ENCODE data around the gene TNPO1.

The TNPO1 gene

GRCh38 chr5:72816284-72817075, at the start of gene TNPO1:
Gene TNPO1 (plus strand): TSS chr5:72816661. CDS start chr5:72816738, 77 bp downstream.
- Histone ChIP-seq H3K9me3 (ENCODE audit: control insufficient read depth in 2 of 2, low read length in 2 of 2) (no peaks in the 10 kb centered on the region), H3K9ac (ENCODE audit: low read length in 2 of 2) (peak within 1 kb of the TSS; percentile 88 to 95), H3K27ac (ENCODE audit: low read length) (peak within 1 kb of the TSS; percentile 89), H3K4me1 (ENCODE audit: control insufficient read depth, insufficient read depth, low read length) (peaks cover 9% of the 10 kb centered on the region), H3K4me3 (ENCODE audit: low read length in 2 of 2) (peak within 1 kb of the TSS; percentile 68 to 83), H3K36me3 (ENCODE audit: control insufficient read depth in 2 of 2, insufficient read depth in 2 of 2, low read length in 2 of 2) (no peaks in the 10 kb centered on the region), H3K27me3 (ENCODE audit: control insufficient read depth in 1 of 2, insufficient read depth in 2 of 2, low read length in 2 of 2) (no peaks in the 10 kb centered on the region)

- Histone ChIP-seq H3K9ac (ENCODE audit: low read length in 2 of 2) (no peak overlapping the region), H3K9me3 (ENCODE audit: control insufficient read depth in 2 of 2, low read length in 2 of 2) (peaks cover 0 to 4% of the 10 kb centered on the region in 2 donors), H3K27ac (ENCODE audit: low read length) (no peak overlapping the region), H3K36me3 (ENCODE audit: control insufficient read depth in 2 of 2, insufficient read depth in 2 of 2, low read length in 2 of 2) (no peaks in the 10 kb centered on the region), H3K4me1 (ENCODE audit: control insufficient read depth, insufficient read depth, low read length) (no peaks in the 10 kb centered on the region), H3K4me3 (ENCODE audit: low read length in 2 of 2) (no peak overlapping the region), H3K27me3 (ENCODE audit: control insufficient read depth in 1 of 2, insufficient read depth in 2 of 2, low read length in 2 of 2) (no peaks in the 10 kb centered on the region)
Observed at GRCh38 chr5:72767289-72768010, 49.0 kb upstream of the TNPO1 start.

GRCh38 chr5:72770266-72770665, 46.2 kb upstream of the TNPO1 start:
- H3K9ac ChIP-seq (ENCODE audit: low read length in 2 of 2), result no peak overlapping the region
- H3K4me1 ChIP-seq (ENCODE audit: control insufficient read depth, insufficient read depth, low read length), result no peaks in the 10 kb centered on the region
- H3K36me3 ChIP-seq (ENCODE audit: control insufficient read depth in 2 of 2, insufficient read depth in 2 of 2, low read length in 2 of 2), result no peaks in the 10 kb centered on the region
- no peaks in the 10 kb centered on the region for H3K27me3 ChIP-seq (ENCODE audit: control insufficient read depth in 1 of 2, insufficient read depth in 2 of 2, low read length in 2 of 2)
- no peak overlapping the region for H3K27ac ChIP-seq (ENCODE audit: low read length)
- H3K9me3 ChIP-seq (ENCODE audit: control insufficient read depth in 2 of 2, low read length in 2 of 2), result peaks cover 0 to 4% of the 10 kb centered on the region in 2 donors
- H3K4me3 ChIP-seq (ENCODE audit: low read length in 2 of 2), result no peak overlapping the region

GRCh38 chr5:72776684-72777083, 39.8 kb upstream of the TNPO1 start:
- H3K27ac ChIP-seq (ENCODE audit: low read length), result no peak overlapping the region
- H3K9ac ChIP-seq (ENCODE audit: low read length in 2 of 2), result no peak overlapping the region
- no peak overlapping the region for H3K4me3 ChIP-seq (ENCODE audit: low read length in 2 of 2)
- H3K9me3 ChIP-seq (ENCODE audit: control insufficient read depth in 2 of 2, low read length in 2 of 2), result no peaks in the 10 kb centered on the region
- no peaks in the 10 kb centered on the region for H3K27me3 ChIP-seq (ENCODE audit: control insufficient read depth in 1 of 2, insufficient read depth in 2 of 2, low read length in 2 of 2)
- H3K4me1 ChIP-seq (ENCODE audit: control insufficient read depth, insufficient read depth, low read length), result no peaks in the 10 kb centered on the region
- no peaks in the 10 kb centered on the region for H3K36me3 ChIP-seq (ENCODE audit: control insufficient read depth in 2 of 2, insufficient read depth in 2 of 2, low read length in 2 of 2)

DNA sequence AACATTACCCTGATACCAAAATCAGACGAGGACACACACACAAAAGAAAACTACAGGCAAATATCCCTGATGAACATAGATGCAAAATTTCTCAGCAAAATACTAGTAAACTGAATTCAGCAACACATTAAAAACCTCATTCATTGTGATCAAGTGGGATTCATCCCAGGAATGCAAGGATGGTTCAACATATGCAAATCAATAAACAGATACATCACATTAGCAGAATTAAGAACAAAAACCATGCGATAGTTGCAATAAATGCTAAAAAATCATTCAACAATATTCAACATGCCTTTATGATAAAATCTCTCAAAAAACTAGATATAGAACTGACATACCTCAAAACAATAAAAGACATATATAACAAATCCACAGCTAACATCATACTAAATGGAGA, 36.9 kb upstream of the TNPO1 start:
- no peak overlapping the region for H3K4me3 ChIP-seq (ENCODE audit: low read length in 2 of 2)
- H3K9me3 ChIP-seq (ENCODE audit: control insufficient read depth in 2 of 2, low read length in 2 of 2), result no peaks in the 10 kb centered on the region
- H3K27me3 ChIP-seq (ENCODE audit: control insufficient read depth in 1 of 2, insufficient read depth in 2 of 2, low read length in 2 of 2), result no peaks in the 10 kb centered on the region
- H3K27ac ChIP-seq (ENCODE audit: low read length), result no peak overlapping the region
- no peaks in the 10 kb centered on the region for H3K4me1 ChIP-seq (ENCODE audit: control insufficient read depth, insufficient read depth, low read length)
- no peak overlapping the region for H3K9ac ChIP-seq (ENCODE audit: low read length in 2 of 2)
- H3K36me3 ChIP-seq (ENCODE audit: control insufficient read depth in 2 of 2, insufficient read depth in 2 of 2, low read length in 2 of 2), result no peaks in the 10 kb centered on the region

DNA sequence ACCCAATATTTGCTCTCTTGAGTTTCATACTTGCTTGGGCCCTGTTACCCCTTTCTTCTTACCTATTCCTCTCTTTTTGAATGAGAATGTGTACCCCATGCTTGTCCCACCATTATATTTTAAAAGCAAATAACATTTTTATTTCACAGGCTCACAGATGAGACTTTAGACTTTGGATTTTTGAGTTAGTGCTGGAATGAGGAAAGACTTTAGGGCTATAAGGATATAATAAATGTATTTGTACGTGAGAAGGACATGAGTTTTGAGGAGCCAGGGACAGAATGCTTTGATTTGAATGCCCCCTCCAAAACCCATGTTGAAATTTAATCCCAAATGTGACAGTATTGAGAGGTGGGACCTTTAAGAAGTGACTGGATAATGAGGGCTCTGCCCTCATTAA, 33.1 kb upstream of the TNPO1 start:
- Histone ChIP-seq H3K27me3 (ENCODE audit: control insufficient read depth in 1 of 2, insufficient read depth in 2 of 2, low read length in 2 of 2) (no peaks in the 10 kb centered on the region), H3K9me3 (ENCODE audit: control insufficient read depth in 2 of 2, low read length in 2 of 2) (no peaks in the 10 kb centered on the region), H3K36me3 (ENCODE audit: control insufficient read depth in 2 of 2, insufficient read depth in 2 of 2, low read length in 2 of 2) (no peaks in the 10 kb centered on the region), H3K9ac (ENCODE audit: low read length in 2 of 2) (no peak overlapping the region), H3K4me3 (ENCODE audit: low read length in 2 of 2) (no peak overlapping the region), H3K27ac (ENCODE audit: low read length) (no peak overlapping the region), H3K4me1 (ENCODE audit: control insufficient read depth, insufficient read depth, low read length) (no peaks in the 10 kb centered on the region)

GRCh38 chr5:72784129-72784528, 32.3 kb upstream of the TNPO1 start:
- H3K4me3 ChIP-seq (ENCODE audit: low read length in 2 of 2), result no peak overlapping the region

DNA sequence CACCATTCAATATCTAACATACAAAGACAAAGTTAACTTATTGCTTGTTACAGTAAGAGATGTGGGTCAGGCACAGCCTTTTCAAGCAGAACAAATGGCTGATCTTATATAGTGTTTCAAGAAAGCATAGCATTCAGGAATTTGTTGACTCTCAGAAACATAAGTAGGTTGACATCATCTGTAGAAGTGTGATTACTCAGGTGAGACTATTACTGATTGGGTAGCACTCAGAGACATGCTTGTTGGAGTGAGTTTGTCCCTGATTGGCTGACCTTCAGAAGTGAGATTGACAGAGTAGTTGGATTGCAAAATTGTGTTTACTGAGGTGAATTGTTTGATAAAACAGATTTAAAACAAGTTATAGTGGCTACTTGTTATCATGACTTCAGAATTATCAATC, 30.7 kb upstream of the TNPO1 start:
- no peaks in the 10 kb centered on the region for H3K27me3 ChIP-seq (ENCODE audit: control insufficient read depth in 1 of 2, insufficient read depth in 2 of 2, low read length in 2 of 2)
- no peaks in the 10 kb centered on the region for H3K36me3 ChIP-seq (ENCODE audit: control insufficient read depth in 2 of 2, insufficient read depth in 2 of 2, low read length in 2 of 2)
- peaks cover 0 to 3% of the 10 kb centered on the region in 2 donors for H3K9me3 ChIP-seq (ENCODE audit: control insufficient read depth in 2 of 2, low read length in 2 of 2)
- no peak overlapping the region for H3K9ac ChIP-seq (ENCODE audit: low read length in 2 of 2)
- H3K4me3 ChIP-seq (ENCODE audit: low read length in 2 of 2), result no peak overlapping the region
- H3K4me1 ChIP-seq (ENCODE audit: control insufficient read depth, insufficient read depth, low read length), result no peaks in the 10 kb centered on the region
- no peak overlapping the region for H3K27ac ChIP-seq (ENCODE audit: low read length)

More at GRCh38 chr5:72784129-72784528, 32.3 kb upstream of the TNPO1 start:
- no peaks in the 10 kb centered on the region for H3K27me3 ChIP-seq (ENCODE audit: control insufficient read depth in 1 of 2, insufficient read depth in 2 of 2, low read length in 2 of 2)
- H3K9me3 ChIP-seq (ENCODE audit: control insufficient read depth in 2 of 2, low read length in 2 of 2), result no peaks in the 10 kb centered on the region
- H3K4me1 ChIP-seq (ENCODE audit: control insufficient read depth, insufficient read depth, low read length), result no peaks in the 10 kb centered on the region
- H3K27ac ChIP-seq (ENCODE audit: low read length), result no peak overlapping the region
- no peaks in the 10 kb centered on the region for H3K36me3 ChIP-seq (ENCODE audit: control insufficient read depth in 2 of 2, insufficient read depth in 2 of 2, low read length in 2 of 2)
- no peak overlapping the region for H3K9ac ChIP-seq (ENCODE audit: low read length in 2 of 2)

DNA sequence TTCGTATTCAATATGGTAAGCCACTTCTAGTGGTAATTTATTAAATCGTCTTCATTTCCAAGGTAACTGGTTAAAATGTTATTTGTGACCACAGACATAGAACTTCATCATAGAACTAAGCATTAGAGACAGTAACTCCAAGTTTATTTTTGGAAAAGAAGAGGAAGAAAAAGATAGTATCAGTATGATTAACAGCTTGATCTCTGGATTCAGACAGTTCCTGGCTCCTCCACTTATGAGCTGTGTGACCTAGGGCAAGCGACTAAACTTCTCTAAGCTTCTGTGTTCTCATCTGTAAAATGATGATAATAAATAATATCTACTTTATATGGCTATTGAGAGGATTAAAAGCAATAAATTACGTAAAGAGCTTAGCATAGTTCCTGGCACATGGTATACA, 29.8 kb upstream of the TNPO1 start:
- Histone ChIP-seq H3K4me1 (ENCODE audit: control insufficient read depth, insufficient read depth, low read length) (no peaks in the 10 kb centered on the region), H3K27ac (ENCODE audit: low read length) (no peak overlapping the region), H3K9me3 (ENCODE audit: control insufficient read depth in 2 of 2, low read length in 2 of 2) (peaks cover 0 to 3% of the 10 kb centered on the region in 2 donors), H3K27me3 (ENCODE audit: control insufficient read depth in 1 of 2, insufficient read depth in 2 of 2, low read length in 2 of 2) (no peaks in the 10 kb centered on the region), H3K9ac (ENCODE audit: low read length in 2 of 2) (no peak overlapping the region), H3K4me3 (ENCODE audit: low read length in 2 of 2) (no peak overlapping the region), H3K36me3 (ENCODE audit: control insufficient read depth in 2 of 2, insufficient read depth in 2 of 2, low read length in 2 of 2) (no peaks in the 10 kb centered on the region)

DNA sequence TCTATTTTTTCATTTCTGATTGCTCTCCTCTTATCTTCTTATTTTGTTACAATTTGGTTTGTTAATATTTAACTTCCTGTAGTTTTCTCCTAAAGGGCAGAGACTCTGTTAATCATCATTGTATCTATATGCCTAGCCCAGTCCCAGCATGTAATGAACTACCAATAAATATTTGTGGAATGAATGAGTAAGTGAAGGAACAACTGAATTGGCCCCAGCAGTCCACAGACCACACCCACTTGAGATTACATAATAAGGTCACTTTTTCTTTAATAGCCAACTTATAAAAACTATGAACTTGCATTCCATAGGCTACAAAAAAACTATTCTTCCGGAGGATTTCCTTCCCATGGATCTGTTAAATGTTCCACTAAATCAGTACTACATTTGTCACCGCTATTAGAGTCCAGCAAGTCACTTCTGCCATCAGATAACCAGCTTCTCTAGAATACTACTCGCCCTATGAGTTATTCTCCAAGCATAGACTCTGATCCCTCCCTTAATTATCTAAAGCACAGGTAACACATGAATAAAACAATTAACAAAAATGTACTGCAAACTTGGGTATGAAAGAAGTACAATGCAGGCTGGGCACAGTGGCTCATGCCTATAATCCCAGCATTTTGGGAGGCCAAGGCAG, 27.5 kb upstream of the TNPO1 start:
- H3K27me3 ChIP-seq (ENCODE audit: control insufficient read depth in 1 of 2, insufficient read depth in 2 of 2, low read length in 2 of 2), result no peaks in the 10 kb centered on the region
- H3K9me3 ChIP-seq (ENCODE audit: control insufficient read depth in 2 of 2, low read length in 2 of 2), result peaks cover 0 to 3% of the 10 kb centered on the region in 2 donors
- no peak overlapping the region for H3K4me3 ChIP-seq (ENCODE audit: low read length in 2 of 2)
- no peaks in the 10 kb centered on the region for H3K4me1 ChIP-seq (ENCODE audit: control insufficient read depth, insufficient read depth, low read length)
- no peak overlapping the region for H3K27ac ChIP-seq (ENCODE audit: low read length)
- no peak overlapping the region for H3K9ac ChIP-seq (ENCODE audit: low read length in 2 of 2)
- no peaks in the 10 kb centered on the region for H3K36me3 ChIP-seq (ENCODE audit: control insufficient read depth in 2 of 2, insufficient read depth in 2 of 2, low read length in 2 of 2)
